Fibroblast of skin of abdomen (primary cell): ENCODE data around the gene FBXO10.
A peak's percentile ranks its signal among the peaks of the same experiment; 100 is the strongest.

ENCODE experiments used
- DNase-seq: peaks from one replicate; pipeline ENCODE4 v3.0.0-alpha.2; 2013

FBXO10 gene

DNA sequence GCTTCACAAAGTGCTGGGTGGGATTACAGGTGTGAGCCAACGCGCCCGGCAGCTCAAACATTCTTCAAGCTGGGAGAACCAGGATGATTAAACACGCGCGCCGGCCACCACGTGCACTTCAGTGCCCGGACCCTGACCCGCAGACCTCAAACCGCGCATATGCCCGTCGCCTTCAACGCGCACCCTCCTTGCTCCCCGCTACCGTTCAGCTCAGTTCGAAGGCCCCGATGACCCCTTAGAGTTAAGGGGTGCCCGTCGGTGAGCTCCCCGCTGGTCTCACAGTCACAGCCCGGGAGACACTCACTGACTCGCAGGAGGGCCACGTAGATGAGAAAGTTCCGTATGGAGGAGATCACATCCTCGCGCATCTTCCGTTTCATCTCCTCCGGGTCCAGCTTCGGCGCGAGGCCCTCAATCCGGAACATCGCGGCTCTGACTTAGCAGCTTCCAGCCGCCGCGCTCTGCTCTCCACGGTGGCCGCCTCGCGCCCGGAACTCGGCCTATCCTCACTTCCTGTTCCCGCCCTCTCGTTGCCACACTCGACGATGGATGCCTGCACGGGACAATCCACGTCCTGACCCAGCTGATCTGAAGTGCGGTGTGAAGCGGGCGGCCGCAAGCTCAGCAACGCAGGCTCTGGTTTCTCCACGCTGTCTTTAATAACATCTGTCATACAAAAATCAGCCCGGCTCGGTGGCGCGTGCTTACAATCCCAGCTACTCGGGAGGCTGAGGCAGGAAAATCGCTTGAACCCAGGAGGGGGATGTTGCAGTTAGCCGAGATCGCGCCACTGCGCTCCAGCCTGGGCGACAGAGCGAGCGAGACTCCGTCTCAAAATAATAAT, 16.1 kb upstream of the FBXO10 start, which contains the start of gene TOMM5:
Gene TOMM5, minus strand, starts transcription at position 490 of the 844 bp plus-strand sequence. Its CDS starts 65 bp downstream, at position 425.
- DNase-seq, result peak; percentile 92

DNA sequence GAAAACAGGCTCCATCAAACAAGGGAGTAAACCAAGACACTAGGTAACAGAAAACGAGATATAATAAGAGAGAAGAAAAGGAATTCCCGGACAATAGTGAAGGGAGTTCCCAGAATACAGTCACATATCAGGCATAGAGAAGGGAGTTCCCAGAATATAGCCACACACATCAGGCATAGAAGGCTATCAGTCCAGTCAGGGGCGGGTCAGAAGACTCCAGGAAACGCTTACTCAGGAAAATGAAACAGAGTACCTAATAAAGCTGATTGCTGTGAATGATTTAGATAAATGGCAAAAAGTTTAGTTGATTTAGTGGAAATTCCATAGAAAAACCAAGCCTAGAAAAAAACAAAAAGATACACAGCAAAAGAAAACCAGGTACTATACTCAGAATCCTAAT, 11.3 kb upstream of the FBXO10 start:
- DNase-seq, result no peak

DNA sequence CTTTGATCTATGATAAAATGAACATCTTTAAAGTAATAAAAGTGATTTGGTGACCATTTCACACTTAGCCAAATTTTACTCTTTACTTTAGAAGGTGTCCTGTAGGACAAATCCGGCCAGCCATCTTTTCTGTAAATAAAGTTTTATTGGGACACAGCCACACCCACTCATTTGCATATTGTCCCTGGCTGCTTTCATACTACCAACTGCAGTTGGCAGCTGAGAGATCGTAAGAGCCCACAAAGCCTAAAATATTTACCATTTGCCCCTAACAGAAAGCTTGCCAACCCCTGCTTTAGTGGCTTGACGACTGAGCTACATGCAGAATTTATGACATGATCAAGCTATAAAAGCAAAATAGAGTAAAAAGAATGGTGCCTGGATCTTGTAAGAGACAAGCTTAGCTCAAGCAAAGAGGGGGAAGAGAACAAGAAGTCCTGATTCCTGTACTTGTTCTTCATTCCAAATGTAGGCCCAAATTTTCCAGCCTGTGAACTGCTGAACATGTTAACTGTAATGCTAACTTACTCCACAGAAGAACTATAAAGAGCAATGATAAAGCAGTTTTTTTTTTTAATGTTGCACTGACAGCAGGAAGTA, 7.4 kb upstream of the FBXO10 start:
- no peak for DNase-seq

DNA sequence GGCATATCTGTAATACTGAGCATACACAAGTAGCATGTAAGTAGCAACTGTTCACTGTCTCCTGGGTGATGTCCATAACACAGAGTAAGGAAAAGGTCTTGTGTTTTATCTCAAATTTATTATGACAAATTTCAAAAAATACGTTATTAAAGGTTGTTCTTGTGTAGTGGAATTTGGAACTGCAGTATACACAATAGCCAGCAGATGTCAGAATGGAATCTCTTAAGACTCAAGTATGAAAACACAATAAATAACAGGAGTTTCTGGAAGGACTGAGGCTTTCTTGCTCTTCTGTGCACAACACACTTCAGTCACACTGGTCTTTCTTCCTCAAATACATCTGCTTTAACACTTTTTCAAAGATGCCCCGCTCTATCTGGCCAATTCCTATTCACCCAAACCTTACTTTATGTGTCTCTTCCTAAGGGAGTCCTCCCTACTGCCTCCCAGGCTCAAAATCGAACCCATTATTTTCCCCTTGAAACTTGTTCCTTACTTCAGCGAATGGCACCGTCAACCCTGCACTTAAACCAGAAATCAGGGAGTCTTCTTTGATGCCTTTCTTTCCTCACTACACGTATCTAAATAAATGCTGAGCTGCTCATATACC, 6.5 kb upstream of the FBXO10 start:
- peak; percentile 47 for DNase-seq

DNA sequence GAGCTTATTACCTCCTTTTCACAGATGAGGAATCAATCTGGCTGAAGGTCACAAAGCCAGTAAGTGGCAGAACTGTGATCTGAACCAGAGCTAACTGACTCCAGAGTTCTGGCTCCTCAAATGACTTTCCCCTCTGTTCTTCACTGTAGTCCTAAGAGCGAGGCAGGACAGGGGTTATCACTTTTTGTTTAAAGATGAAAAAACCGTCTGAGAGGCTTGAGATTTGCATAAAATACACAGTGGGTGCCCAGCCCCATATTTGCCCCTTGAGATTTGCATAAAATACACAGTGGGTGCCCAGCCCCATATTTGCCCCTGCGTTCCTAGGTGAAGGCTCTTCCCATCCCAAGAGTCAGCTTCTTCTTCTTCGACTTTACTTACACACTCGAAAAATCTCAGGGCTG, 667 bp downstream of the FBXO10 start:
- DNase-seq, result no peak

DNA sequence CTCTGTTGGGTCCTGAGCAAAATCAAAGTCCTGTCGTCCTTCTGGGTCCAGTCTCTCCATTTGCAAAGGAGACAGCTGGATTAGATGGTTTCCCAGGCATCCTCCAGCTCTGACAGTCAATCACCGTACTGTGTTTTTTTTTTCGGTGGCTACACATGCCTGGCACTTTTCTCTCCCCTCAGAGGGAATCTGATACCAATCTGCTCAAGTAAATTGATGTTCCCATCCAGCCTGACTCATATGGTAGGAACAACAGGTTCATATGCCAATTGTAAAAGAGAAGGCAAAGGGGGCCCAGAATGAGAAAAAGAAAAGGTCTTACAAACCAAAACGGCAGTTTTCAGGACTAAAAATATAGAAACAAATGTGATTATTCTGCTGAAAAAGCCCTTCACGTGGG, 1.2 kb downstream of the FBXO10 start:
- DNase-seq, result no peak

DNA sequence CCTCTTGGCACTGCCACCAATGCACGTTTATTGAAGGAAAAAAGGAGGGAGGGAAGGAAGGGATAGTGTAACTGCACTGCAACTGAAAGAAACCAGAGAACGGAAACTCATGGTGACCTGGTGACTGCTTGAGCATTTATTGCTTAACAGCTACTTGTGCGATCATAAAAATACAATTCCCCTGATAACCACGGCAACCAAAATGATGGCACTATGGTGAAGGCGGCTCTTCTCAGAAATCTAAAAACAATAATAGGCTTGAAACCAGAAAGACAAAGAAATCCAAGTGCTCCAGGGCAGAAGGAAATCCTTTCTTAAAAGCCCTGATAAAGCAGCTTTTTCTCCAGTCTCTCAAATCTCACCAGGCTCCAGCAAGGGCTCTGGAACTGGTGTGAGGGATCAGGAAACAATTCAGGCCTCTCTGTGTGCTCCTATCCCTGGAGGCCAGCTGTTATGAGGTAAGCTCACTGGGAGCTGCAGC, 1.9 kb downstream of the FBXO10 start:
- peak; percentile 21 for DNase-seq

DNA sequence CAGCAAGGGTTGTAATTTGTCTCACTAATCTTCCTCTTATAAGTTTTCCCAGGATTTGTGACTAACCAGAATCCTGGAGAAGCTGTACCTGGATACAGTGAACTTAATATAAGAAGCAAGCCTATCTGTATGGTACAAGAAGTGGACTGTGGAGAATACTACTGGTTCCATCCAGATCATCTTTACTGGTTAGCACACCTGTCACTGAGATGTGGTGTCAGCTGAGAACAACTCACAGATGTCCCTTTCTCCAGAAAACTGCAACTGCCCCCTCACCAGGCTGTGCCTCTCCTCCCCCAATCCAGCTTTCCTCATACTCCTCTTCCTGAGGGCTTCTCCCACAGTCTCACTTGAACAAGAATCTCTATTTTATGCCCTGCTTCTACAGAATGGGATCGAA, 4.9 kb downstream of the FBXO10 start:
- no peak for DNase-seq

DNA sequence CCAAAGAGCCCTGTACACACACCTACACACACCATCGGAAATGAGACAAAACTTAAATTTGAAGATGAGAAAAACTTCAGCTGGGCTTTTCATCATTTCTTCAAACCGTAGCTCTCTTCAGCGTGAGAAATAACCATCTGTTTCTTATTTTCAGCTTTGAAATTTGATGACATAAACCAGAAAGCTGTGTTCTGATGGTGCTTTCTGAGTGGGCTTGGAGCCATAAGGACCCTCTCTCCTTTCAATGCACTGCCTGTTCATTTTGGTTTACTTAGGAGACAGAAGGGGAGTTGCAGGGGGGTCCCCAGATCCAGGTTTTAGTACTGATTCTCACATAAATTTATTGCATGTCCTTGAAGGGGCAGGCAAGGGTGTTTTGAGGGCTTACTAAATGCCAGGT, 9.5 kb downstream of the FBXO10 start:
- no peak for DNase-seq

DNA sequence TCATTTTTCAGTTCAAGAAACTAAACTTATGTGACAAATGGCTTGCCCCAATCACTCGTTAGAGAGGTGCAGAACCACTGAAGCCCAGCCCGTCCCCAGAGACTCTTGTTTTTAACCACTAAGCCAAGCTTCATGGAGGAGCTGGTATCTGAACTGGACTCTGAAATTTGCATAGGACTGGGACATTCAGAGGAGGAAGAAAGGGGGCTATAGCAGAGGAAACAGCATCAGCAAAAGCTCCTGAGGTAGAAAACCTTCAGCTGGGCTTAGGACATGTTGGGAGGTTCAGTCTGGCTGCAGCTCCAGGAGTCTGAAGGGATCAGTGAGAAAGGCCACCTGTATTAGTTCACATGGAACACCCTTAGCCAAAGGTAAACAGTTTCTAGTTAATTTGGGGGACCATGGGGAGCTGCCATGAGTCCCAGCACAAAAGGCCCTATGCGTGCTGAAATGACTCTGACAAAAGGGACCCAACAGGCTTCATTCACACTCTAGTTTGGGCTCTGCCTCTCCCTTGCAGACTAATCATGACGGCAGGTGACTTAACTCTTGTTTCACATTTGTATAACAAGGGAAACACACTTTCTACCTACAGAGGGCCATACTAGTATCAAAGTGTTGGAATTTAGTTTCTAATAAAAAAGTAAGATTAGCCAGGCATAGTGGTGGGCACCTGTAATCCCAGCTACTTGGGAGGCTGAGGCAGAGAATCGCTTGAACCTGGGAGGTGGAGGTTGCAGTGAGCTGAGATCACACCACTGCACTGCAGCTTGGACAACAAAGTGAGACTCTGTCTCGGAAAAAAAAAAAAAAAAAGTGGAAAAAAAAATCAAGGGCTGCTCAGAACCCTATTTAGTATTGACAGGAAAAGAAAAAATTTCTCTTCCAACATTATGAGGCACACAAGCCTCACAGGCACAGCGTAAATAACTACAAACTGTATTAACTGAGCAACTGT, 10.2 kb downstream of the FBXO10 start:
- DNase-seq, result no peak

DNA sequence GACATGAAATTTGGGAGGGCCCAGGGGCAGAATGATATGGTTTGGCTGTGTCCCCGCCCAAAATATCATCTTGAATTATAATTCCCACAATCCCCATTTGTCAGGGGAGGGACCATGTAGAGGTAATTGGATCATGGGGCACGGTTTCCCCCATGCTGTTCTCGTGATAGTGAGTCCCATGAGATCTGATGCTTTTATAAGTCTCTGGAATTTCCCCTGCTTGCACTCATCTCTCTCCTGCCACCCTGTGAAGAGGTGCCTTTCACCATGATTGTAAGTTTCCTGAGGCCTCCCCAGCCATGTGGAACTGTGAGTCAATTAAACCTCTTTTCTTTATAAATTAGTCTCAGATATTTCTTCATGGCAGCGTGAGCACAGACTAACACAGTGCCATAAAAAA, 11.3 kb downstream of the FBXO10 start:
- DNase-seq, result no peak

DNA sequence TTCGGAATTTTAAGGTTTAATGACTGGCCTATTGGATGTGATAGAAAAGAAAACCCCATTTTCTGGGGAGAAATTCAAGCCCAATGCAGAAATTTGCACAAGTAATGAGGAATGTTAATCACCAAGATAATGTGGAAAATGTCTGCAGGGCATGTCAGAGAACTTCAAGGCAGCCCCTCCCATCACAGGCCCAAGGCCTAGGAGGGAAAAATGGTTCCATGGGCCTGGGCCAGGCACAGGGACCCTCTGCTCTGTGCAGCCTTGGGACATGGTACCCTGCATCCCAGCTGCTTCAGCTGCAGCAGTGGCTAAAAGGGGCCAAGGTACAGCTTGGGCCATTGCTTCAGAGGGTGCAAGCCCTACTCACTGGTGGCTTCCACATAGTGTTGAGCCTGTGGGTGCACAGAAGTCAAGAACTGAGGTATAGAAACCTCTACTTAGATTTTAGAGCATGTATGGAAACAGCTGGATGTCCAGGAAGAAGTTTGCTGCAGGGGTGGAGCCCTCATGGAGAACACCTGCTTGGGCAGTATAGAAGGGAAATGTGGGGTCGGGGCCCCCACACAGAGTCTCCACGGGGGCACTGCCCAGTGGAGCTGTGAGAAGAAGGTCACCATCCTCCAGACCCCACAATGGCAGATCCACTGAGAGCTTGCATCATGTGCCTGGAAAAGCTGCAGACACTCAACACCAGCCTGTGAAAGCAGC, 12.2 kb downstream of the FBXO10 start:
- DNase-seq, result no peak

DNA sequence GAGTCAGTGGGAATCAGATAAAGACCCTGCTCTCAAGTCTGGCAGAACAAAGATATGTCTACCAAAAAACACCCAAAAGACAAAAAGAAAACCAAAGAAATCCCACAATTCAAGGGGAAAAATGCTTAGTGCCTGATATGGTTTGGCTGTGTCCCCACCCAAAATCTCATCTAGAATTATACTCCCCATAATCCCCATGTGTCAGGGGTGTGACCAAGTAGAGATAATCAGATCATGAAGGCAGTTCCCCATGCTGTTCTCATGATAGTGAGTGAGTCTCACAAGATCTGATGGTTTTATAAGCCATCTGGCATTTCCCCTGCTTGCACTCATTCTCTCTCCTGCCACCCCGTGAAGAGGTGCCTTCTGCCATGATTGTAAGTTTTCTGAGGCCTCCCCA, 13.4 kb downstream of the FBXO10 start:
- DNase-seq, result no peak

DNA sequence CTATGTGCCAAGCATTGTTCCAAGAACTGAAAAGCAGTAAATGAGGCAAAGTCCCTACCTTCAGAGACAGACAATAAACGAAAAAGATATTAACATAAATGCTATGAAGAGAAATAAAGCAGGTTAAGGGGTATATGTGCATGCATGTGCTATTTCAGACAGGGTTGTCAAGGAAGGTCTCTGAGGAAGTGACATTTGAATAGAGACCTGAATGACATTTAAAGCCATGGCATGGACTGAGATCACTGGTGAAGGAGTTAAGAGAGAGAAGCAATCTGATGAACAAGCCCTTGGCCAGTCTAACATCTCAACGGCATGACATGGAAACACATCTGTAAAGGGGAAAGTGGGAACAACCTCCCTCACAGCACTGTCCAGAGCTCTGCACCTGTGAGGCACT, 14.5 kb downstream of the FBXO10 start:
- no peak for DNase-seq

DNA sequence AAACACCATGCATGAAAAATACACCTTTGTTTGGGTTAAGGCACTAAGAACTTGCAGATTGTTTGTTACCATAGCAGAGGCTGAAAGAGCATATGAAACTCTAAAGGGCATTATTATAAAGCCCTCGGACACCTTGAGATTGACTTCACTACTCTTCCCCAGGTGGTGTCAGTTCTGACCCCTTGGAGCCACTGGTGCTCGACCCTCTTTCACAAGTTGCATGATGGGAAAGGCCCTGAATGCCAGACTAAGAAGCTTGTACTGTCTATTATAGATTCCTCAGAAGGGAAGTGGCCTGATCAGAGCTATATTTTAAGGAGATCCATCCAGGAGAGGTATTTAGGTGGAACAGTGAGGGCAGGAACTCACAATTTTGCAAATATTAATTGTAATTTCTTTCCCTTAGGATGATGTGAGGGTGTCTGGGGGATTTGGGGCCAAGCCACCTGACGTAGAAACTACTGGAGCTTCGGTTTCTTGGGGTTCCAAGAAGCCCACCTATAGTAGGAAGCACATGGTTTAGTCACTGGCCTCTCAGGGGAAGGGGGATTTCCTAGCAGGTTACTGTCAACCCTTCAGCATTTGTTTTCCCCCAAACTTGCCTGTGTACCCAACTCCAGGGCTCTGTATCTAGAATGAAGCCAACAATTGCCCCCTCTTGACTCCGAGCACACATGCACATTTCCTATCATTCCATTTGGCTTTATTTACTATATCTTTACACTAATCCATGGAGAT, 16.2 kb downstream of the FBXO10 start:
- DNase-seq, result no peak

DNA sequence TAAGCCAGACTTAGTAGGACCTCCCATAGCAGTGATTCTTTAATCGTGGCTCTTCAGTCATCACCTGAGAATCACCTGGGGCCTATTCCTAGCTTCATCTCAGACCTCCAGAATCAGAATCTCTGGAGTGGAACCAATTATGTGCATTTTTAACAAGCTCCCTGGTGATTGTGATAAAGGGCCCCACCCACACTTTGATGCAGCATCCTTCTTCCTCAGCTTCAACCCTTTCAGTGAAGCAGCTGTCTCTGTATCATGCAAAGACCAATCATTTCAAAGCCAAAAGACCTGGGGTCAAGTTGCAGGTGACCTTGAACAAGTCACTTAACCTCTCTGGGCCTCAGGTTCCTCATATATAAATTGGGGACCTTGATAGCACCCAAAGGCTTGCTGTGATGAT, 17.1 kb downstream of the FBXO10 start:
- DNase-seq, result no peak

DNA sequence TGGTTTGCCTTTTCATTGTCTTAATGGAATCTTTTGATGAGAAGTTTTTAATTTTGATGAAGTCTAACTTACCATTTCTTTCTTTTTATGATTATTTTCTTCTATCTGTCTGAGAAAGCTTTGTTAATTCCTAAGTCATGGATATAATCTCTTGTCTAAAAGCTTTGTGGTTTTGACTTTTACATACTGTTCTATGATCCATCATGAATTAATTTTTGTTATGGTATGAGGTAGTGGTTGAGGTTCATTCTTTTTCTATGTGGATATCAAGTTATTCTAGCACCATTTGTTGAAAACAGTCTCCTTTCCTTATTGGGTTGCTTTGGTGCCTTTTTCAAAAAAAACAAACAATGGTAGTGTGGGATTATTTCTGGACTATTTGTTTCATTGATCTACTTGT, 20.4 kb downstream of the FBXO10 start:
- peak; percentile 61 for DNase-seq

DNA sequence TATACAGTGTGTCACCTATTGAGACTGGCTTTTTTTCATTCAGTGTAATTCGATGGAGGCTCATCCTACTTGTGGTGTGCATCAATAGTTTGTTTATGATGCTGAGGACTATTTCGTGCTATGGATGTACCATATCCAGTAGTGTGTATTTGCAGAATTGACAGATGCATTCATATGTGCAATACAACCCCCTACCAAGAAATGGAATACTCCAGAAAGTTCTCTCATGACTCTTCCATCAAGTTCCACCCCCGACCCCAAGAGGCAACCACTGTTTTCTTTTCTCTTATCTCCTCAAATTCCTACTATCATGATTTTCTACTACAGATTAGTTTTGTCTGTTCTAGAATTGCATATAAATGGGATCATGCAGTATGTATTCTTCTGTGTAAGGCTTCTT, 21.9 kb downstream of the FBXO10 start:
- DNase-seq, result no peak

DNA sequence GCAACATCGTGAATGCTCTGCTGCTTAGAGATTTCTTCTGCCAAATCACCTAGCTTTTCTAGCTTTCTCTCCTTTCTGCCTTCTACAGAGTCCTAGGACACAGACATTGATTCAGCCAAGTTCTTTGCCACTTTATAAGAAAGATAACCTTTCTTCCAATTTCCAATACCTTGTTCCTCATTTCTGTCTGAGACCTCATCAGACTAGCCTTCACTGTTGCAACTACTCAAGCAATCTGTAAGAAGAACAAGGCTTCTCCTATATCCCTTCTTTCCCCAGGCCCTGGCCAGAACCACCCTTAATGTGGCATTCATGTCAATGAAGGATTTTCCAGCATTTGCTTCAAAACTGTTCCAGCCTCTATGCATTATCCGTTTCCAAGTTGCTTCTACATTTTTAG, 24.3 kb downstream of the FBXO10 start:
- DNase-seq, result no peak

DNA sequence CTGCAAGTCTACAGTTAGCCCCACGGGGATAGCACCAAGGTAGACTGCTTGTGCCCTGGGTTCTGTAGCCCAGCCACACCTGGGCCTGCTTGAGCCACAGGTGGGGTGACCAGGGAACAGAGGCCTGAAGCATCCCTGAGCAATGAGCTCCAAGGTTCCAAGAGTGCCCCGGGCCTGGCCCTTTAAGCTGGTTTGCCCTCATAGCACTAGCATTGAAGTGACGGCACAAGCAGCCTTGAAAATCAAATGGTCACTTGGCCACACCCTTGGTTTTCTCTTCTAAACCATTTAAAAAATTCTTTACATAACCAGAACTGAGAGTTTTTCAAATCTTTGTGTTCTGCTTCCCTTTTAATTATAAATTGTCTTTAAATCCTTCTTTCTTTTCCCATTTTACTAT, 24.7 kb downstream of the FBXO10 start:
- DNase-seq, result no peak

DNA sequence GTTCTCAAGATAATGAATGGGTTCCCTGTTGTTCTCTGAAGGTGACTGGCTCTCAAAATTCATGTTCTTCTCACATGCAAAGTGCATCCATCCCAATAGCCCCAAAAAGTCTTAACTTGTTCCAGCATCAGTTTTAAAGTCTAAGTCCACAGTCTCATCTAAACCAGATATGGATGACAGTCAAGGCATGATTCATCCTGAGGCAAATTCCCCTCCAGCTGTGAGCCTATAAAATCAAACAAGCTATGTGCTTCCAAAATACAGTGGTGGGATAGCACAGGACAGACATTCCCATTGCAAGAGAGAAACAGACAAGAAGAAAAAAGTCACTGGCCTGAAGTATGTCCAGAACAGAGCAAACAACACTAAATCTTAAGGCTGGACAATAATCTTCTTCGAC, 25.4 kb downstream of the FBXO10 start:
- peak; percentile 48 for DNase-seq
